UCSD-AML1 (cell line): Measurements from ENCODE around the gene OVOL2.
A peak's percentile ranks its signal among the peaks of the same experiment; 100 is the strongest.
"Not testable (repeated sequence)": the region's sequence is repeated elsewhere in the genome, so short reads cannot be mapped to it uniquely, and the experiment has no call there.

ENCODE experiments used
- DNase-seq: peaks from one replicate; lab custom pipeline; 2025; ENCODE audit not compliant: unreplicated experiment; lab: John Stamatoyannopoulos, UW

Gene OVOL2

DNA sequence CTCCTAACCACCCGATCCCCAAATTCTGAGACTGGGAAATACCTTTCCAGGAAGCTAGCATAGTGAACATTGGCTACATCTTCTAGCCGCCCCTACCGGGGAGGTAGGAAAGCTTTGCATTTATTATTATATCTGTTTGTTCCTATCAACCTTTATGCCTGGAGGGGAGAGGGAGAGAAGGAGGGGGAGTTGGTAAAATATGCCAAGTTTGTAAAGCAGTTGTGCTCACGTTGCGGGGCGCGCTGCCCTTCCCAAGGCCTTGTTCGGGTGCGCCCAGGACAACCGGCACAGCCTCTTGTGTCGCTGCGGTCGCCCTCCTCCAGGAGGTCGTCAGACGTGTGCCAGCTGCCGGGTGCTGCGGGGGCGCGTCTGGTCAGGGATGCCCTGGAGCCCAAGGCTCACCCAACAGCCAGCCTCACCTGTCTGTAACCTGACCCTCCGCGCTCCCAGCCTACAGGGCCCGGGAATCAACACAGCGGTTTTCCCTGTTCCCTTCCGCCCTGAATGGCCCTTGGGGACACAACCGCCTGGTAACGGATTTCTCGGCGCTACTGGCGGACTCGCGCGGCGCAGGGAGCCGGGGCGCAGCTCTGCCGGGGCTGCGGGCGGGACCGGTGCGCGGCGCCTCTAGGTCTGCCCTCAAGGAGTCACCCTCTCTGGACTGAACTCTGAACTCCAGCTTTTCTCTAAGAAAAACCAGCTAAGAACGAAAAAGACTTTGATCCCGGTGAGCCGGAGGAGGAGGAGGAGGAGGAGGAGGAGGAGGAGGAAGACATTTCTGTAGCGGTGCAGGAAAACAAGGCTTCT lies 1.1 kb upstream of the OVOL2 start:
- DNase-seq: no peak

DNA sequence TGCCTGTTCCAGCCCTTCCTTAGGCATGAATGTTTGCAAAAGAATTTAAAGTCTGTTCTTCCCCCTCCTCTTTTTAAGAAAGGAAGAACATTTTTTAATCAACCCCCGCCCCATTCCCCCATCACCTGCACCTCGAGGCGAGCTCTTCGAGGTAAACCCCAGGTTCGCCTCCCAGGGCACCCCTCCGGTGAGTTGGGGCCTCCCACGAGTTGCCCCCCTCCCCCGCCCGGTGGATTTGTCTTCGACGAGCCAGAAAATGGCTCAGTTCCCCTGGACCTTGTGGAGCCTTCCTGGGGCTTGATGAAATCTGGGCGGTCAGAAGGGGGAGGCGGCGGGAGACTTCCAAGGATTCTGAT lies 256 bp upstream of the OVOL2 start:
- DNase-seq: no peak

DNA sequence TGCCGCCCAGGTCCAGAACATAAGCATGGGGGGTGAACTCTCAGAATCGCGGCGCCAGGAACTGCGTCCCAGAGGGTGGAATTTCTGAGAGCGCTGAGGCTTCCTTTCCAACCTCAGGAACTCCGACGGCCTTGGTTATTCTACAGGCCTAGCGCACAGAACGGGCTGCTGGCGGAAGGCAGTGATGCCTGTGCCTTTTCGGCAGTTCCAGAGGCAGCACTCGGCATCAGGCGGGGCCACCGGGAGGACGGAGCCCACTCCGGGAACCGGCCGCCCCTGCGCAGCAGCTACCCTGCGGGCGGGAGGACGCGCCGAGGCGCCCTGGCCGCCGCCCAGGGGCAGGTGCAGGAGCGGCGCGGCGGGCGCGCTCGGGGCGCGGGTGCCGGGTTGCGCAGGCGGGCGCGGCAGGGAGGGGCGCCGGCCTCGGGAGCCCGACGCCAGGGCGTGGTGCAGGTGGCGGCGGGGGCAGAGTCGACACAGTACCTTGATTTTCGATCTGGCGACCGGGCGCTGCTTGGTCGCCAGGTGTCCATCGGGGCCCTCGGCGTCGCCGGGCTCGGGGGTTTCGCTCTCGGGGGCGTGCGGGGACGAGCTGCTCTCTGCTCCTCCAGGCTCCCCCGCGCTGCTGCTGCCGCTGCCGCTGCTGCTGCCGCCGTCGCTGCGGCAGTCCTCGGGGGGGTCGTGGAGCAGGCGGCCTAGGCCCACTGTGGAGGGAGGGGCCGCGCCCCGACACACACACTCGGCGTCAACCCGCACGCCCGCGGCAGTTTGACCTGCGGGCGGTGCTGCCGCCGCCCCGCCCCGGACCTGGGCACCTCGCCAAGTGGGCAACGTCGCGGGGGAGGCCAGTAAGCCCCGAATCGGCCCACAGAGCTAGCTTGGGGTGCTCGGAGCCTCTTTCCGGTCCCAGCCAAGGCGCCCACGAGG lies 1.3 kb downstream of the OVOL2 start:
- no peak for DNase-seq

DNA sequence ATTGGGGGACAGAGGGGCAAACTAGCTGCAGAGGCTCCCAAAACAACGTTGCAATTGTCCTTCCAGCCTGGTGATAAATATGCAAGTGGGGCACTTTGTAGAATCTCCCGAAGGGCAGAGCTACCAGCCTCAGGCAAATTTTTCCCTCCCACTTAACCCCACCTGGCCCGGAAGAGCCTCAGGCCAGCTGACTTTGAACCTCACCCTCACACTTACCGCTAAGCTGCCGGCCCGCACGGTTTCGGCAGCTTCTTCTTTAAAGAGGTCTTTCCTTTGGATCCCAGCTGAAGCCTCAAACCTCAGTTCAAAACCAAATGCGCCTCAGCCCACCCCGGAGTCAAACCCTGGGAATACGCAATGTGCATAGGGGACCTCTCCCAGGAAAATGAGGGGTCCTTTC lies 2.5 kb downstream of the OVOL2 start:
- no peak for DNase-seq

DNA sequence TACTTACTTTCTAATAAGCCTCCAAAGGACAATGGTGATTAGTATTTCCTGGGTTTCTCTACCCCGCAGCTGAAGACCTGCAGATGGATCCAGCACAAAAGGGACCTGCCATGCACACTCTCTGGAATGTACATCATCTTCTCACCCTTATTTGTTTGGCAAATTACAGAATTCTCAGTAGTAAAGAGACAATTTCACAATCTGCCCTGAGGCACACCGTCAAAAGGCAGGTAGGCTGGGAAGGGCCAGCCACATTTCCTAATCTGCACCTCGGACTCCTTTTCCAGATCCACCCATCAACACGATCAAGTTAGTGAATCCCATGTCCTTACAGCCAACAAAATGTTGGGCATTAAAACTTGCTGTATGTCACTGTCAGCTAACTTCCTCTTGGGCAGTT lies 4.9 kb downstream of the OVOL2 start:
- no peak for DNase-seq

DNA sequence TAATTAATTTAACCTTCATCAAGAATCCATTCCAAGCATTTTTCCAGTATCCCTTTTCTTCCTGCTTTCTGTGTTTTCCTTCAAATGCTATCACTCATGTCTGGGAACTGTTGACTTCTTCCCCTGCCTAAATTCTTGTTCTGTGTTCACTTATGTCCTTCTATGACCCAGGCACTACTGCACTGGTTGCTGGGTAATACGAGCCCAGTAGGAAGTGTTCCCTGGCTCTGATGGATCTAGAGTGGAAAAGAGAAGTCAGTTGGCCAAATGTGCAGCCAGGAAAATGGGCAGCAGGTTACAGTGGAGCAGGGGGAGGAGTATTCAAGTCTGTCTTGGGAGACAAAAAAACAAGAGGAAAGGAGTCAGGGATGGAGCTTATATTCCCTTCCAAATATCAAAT lies 7.1 kb downstream of the OVOL2 start:
- no peak for DNase-seq

DNA sequence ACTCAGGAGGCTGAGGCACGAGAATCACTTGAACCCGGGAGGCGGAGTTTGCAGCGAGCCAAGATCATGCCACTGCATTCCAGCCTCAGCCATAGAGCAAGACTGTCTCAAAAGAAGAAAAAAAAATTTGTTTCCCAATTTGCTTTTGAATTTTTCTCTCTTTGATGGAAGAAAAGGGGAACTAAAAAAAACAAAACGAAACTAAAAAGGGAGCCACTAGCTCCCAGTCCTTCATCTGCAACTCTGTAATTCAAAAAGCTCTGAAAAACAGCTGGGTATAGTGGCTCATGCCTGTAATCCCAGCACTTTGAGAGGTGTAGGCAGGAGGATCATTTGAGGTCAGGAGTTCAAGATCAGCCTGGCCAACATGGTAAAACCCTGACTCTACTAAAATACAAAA lies 9.5 kb downstream of the OVOL2 start:
- DNase-seq: no peak

DNA sequence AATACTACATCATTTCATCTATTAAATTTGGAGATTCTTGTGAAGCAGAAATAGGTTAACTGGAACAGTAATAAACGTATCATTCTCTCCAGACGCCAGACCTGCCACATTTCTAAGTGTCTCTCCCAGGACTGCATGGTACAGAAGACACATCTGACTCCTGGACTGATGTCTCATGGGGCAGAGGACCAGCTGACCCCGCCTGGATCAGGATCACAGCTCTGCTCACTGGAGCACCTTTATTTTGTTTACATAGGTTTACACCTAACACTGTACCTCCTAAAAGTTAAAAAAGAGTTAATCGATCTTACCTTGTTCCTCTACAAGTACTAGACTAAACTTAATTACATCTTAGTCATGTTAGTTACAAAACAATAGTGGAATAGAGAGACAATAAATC lies 11.2 kb downstream of the OVOL2 start:
- no peak for DNase-seq

DNA sequence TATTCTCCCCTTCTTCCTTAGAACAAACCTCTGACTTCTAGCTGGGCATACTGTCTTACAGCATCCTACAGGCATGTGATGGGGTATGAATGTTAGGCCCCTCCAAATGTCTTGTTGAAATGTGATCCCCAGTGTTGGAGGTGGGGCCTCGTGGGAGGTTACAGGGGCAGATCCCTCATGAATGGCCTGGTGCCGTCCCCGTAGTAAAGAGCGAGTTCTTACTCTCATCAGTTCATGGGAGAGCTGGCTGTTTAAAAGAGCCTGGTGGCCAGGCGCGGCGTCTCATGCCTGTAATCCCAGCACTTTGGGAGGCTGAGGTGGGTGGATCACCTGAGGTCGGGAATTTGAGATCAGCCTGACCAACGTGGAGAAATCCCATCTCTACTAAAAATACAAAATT lies 15.5 kb downstream of the OVOL2 start:
- DNase-seq: no peak

DNA sequence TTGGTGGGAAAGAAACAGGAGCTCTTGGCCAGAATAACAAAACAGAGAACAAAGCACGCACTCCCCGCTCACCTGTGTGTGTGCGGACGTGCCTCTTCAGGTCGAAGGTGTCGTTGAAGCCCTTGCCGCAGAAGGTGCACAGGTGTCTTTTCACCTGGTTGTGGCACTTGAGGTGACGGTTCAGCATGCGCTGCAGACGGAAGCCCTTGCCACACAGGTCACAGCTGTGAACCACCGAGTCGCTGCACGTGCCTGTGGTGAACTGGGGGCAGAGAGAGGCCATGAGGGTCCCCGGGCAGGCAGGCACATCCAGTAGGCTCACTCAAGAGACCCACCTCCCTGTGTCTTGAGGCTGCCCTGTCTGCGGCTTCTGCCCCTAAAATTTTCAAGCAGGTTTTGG lies 16.3 kb downstream of the OVOL2 start:
- DNase-seq: no peak

DNA sequence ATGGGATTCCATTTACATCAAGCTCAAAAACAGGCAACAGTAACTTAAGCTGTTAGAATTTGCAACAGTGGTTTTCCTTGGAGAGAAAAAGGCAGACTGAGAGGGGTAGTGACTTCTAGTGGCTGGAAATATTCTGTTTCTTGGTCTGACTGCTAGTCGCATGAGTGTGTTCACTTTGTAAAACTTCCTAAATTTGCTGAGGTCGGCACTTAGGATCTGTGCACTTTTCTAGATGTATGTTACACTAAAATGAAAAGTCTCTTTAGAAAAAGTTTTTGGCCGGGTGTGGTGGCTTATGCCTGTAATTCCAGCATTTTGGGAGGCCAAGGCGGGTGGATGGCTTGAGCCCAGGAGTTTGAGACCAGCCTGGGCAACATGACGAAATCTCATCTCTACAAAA lies 18.7 kb downstream of the OVOL2 start:
- no peak for DNase-seq

DNA sequence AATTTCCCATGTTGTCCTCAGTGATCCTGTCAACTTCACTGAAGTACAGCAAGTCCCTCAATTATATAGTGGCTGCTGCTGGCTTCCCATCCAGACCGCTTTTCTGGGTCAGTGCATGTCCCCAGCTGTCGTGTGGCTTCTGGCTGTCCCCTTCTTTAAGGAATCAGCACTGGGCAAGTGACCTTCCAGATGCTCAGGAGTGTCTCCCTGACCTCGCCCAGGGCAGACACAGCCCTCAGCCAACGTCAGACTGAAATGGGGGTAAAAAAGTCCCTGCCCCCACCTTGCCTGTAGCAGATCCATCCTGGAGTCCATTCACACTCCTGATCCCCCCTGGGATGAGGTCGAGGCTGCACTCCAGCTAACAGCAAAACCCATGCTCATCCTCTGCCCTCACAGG lies 23.7 kb downstream of the OVOL2 start:
- DNase-seq: no peak

DNA sequence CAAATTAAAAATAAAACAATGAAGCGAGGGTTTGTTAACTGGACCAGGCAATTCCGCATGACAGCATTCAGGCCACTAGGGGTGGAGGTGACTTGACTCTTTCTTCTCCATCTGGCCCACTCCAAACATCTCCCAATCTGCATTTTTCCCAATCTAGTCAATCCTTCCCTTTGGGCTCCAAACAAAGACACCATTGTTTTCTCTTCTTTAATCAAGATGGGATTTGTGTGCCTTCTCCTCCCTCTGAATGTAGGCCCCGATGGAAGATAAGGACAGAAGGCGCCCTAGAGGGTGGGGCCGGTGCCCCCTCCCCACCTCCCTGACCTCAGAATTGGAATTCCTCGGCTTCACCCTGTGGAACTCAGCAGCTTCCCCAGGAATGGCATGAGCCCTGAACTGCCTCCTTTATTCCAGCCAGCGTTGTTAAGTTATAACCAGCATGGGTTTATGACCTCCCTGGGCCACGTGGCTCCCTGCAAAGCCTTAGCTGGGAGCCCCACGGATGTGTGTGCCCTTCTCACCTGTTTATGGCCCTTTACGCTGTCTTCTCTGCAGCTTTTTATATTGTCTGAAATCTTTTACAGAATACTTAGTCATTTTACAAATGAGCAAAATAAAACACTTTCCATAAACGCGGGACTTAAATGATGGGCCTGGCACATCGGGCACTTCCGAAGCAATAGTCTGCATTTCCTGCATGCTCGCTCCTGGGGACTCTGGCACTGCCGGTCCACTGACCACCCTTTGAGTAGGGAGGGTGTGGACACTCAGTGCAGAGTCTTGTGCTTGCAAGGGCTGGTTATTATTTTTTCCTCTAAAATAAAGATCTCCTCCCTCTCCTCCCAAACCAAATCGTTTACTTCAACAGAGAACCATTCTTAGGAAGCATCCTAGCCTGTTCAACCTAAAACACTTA lies 24.5 kb downstream of the OVOL2 start:
- DNase-seq: no peak

DNA sequence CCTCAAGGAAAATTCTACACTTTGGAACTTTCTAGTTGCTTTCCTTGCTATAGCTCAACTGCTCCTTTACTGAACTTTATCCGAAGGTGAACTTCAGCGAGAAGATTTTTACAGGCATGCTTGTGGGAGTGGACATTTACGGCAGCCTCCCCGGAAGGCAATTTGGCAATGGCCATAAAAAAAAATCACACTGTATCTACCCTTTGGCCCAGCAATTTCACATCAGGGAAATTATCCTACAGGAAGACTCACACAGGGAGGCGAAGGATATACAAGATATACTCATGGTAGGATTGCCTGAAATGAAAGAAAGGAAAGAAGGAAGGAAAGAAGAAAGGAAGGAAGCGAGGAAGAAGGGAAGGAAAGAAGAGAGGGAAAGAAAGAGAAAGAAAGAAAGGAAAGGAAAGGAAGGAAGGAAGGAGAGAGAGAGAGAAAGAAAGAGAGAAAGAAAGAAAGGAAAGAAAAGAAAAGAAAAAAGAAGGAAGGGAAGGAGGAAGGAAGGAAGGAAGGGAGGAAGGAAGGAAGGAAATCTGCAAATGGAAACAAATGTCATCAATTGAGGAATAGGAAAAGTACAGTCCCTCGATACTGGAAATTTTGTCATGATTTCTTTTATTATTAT lies 25.7 kb downstream of the OVOL2 start:
- no peak for DNase-seq

DNA sequence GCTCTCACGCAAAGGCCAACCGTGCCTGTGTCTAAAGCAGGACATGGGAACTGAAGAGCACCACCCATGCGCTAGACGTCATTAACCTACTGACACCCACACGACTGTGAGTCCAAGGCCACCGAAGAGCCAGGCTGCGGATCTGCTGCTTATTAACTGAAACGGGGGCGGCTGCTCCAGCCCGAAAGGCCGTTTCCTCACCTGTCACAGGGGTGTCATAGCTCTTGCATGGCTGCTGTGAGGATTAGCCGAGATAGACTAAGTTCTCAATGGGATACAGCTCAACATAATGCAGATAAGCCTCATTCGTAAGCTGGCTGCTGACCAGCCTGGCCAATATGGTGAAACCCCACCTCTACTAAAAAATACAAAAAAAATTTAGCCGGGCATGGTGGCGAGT lies 26.7 kb downstream of the OVOL2 start:
- no peak for DNase-seq

DNA sequence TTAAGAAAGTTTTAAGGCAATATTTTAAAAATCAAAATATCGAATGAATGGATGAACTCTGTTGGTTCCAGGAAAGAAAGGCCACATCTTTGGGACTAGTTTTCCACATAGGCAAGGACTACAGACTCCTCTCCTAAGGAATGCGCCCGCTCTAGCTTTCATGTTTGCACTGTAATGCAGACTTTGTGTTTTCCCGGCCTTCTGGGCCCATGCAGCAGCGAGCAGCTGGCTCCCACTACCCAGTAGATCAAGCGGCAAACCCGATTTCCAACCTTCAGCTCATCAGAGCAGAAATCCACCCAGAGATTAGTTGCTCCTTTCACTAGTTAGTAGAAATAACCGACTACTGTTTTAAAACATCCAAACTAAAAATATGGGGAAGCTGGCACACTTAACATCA lies 27.7 kb downstream of the OVOL2 start:
- no peak for DNase-seq

DNA sequence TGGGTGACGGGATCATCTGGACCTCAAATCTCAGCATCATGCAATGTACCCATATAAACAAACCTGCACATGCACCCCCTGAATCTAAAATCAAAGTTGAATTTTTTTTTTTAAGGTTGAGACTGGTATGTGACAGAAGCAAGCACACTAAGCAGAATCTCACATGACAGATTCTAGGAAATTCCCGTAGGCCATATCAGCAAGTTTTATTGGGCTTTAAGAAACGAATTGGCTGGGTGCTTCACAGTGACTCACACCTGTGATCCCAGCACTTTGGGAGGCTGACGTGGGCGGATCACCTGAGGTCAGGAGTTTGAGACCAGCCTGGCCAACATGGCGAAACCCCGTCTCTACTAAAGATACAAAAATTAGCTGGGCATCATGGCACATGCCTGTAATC lies 30.7 kb downstream of the OVOL2 start:
- DNase-seq: not testable (repeated sequence)

DNA sequence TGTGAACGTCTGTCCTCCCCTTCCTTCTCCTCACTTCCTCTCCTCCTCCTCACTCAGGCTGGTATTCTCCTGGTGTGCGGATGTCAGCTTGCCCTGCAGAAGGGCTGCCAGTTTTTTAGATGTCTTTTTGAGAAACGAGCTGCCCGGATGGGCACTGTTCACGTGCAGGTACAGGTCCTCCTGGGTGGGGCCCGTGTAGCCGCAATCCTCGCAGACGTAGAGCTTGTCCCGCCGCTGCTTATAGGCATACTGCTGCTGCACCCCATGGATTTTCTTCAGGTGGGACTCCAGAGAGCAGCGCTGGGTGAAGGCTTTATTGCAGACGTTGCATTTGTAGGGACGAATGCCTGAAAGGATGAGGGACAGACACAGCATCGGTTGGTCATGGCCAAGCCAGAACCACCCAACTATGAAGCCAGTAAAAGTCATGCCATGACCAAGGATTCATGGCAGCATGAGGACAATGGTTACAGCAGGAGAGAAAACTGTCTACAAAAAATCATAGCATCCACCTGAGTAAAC lies 33.0 kb downstream of the OVOL2 start:
- DNase-seq: no peak

DNA sequence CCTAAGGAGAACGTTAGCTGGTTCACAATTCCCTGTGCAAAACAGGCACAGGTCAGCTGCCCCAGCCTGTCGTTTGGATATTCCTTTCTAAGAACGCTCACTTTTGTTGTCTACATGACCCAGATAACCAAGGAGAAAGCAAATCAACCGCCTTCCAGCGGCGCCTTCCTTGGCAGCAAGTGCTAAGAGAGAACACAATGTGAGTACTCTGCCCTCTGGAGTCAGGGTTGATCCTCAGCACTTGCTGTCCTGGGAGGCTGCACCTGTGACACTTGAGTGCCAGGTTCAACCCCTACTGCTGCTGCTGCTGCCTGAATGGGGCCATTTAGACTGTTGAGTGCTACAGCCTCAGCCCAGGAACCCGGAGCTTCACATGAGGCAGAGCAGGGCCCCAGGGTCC lies 36.8 kb downstream of the OVOL2 start:
- no peak for DNase-seq

DNA sequence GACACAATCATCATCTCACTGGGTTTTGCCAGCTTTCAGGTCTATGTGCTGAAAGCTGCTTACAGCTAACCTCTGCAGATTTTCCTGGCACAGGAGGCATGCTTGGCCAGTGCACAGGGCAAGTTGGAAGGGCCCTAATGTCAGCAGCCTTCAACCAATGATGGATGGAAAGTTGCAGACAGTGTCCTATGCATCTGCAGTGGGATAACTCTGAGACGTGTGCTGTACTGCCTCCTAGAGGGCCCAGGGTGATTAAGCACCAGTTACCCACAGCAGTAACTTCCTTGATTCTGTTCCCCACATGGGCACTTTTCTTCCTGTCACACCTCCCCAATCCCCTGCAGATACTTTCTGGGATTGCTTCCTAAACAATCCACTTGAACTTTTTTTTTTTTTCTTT lies 38.6 kb downstream of the OVOL2 start:
- DNase-seq: peak; percentile 22

DNA sequence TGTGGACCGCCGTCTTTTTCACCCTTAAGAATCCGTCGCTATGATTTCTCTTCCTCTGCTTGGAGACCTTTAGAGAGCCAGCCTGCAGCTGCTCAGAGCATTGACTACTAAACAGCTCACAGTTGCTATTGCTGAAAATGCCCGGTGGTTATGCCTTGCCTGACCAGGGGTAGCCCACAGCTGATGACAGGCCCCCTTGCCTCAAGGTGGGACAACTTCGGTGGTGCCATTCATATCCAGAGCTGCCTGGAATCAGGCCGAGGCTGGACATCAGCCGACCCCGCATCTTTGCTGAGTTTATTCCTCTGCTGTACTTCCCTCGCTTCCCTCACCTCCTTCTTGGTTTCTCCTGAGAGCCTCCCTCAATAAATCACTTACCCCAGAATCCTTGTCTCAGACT lies 39.6 kb downstream of the OVOL2 start:
- no peak for DNase-seq
